Glutamatergic neuron (in vitro differentiated cells): Measurements from ENCODE around the gene KCNH8. TPM values are rescaled to one million over a fixed set of nuclear protein-coding genes. Genes with fewer than 3 reads are reported as not detected.

Source experiments
- DNase-seq: peaks from one replicate; pipeline ENCODE4 v3.0.0; 2022
- H3K27ac Mint-ChIP-seq: one replicate; pipeline ENCODE4 v1.8.0; 2020; ENCODE audit warnings: mild to moderate bottlenecking, mixed read lengths, inconsistent platforms; ENCODE audit not compliant: unreplicated experiment
- H3K27me3 Mint-ChIP-seq: one replicate; pipeline ENCODE4 v1.8.0; 2020; ENCODE audit warnings: mild to moderate bottlenecking, moderate library complexity, mixed read lengths, inconsistent platforms; ENCODE audit not compliant: unreplicated experiment
- H3K36me3 Mint-ChIP-seq: one replicate; pipeline ENCODE4 v1.8.0; 2020; ENCODE audit warnings: mild to moderate bottlenecking, mixed read lengths, inconsistent platforms; ENCODE audit not compliant: unreplicated experiment
- H3K4me1 Mint-ChIP-seq: one replicate; pipeline ENCODE4 v1.8.0; 2020; ENCODE audit warnings: mild to moderate bottlenecking, low read depth, mixed read lengths, inconsistent platforms; ENCODE audit not compliant: unreplicated experiment
- H3K4me3 Mint-ChIP-seq: one replicate; pipeline ENCODE4 v1.8.0; 2020; ENCODE audit warnings: mild to moderate bottlenecking, mixed read lengths, inconsistent platforms; ENCODE audit not compliant: unreplicated experiment
- H3K9me3 Mint-ChIP-seq: one replicate; pipeline ENCODE4 v1.8.0; 2020; ENCODE audit warnings: mild to moderate bottlenecking, moderate library complexity, mixed read lengths, inconsistent platforms; ENCODE audit not compliant: unreplicated experiment
- CTCF ChIP-seq: fragments of 200-600 bp; sonication (generic); IDR thresholded peaks from one replicate; pipeline ENCODE4 v1.5.0; 2021; ENCODE audit not compliant: partially characterized antibody, unreplicated experiment
- total RNA-seq: library from RNA; stranded (reverse); fragmentation: NEBNext Ultra II Directional; extraction: Animal tissue kit (Norgen Biotek cat#: 25700); gene quantifications from one replicate; pipeline ENCODE4 v1.2.1, GENCODE V29; 2021; ENCODE audit not compliant: unreplicated experiment

Gene KCNH8
- total RNA-seq, 1 donor from 2014 or later, result 30.9 TPM

- TF ChIP-seq CTCF, result no peak
- Mint-ChIP-seq H3K27ac (no peak overlapping the region), H3K27me3 (no peaks in the 10 kb centered on the region), H3K36me3 (no peaks in the 10 kb centered on the region), H3K9me3 (no peaks in the 10 kb centered on the region), H3K4me1 (no peaks in the 10 kb centered on the region), H3K4me3 (no peak overlapping the region)
- no peak for DNase-seq
These were observed 291.6 kb downstream of the KCNH8 start for GRCh38 chr3:19439944-19440343.

GRCh38 chr3:19446138-19446537 is 297.8 kb downstream of the KCNH8 start:
- H3K4me3 Mint-ChIP-seq, result no peak overlapping the region
- no peak for DNase-seq
- TF ChIP-seq CTCF, result no peak
- no peaks in the 10 kb centered on the region for H3K27me3 Mint-ChIP-seq
- no peak overlapping the region for H3K27ac Mint-ChIP-seq
- no peaks in the 10 kb centered on the region for H3K9me3 Mint-ChIP-seq
- no peaks in the 10 kb centered on the region for H3K36me3 Mint-ChIP-seq
- no peaks in the 10 kb centered on the region for H3K4me1 Mint-ChIP-seq

GRCh38 chr3:19446687-19447086 is 298.4 kb downstream of the KCNH8 start:
- Mint-ChIP-seq H3K27ac (no peak overlapping the region), H3K9me3 (no peaks in the 10 kb centered on the region), H3K4me1 (no peaks in the 10 kb centered on the region), H3K4me3 (no peak overlapping the region), H3K27me3 (no peaks in the 10 kb centered on the region), H3K36me3 (no peaks in the 10 kb centered on the region)
- DNase-seq, result no peak
- no peak for TF ChIP-seq CTCF

GRCh38 chr3:19455546-19455945 is 307.2 kb downstream of the KCNH8 start:
- Mint-ChIP-seq H3K9me3 (peaks cover 2% of the 10 kb centered on the region), H3K4me3 (no peak overlapping the region), H3K36me3 (no peaks in the 10 kb centered on the region), H3K27me3 (no peaks in the 10 kb centered on the region), H3K4me1 (no peaks in the 10 kb centered on the region), H3K27ac (no peak overlapping the region)
- no peak for DNase-seq
- no peak for TF ChIP-seq CTCF

GRCh38 chr3:19456738-19457137 is 308.4 kb downstream of the KCNH8 start:
- H3K4me1 Mint-ChIP-seq, result no peaks in the 10 kb centered on the region
- DNase-seq, result no peak
- peaks cover 2% of the 10 kb centered on the region for H3K9me3 Mint-ChIP-seq
- H3K27me3 Mint-ChIP-seq, result no peaks in the 10 kb centered on the region
- no peak overlapping the region for H3K27ac Mint-ChIP-seq
- H3K4me3 Mint-ChIP-seq, result no peak overlapping the region
- H3K36me3 Mint-ChIP-seq, result no peaks in the 10 kb centered on the region
- no peak for TF ChIP-seq CTCF
